SK-N-SH treated with all-trans-retinoic acid at 6 μM for 48 hours (cell line): ENCODE data around the gene NDUFAF2.

ENCODE experiments used
- CSDC2 ChIP-seq: fragments of 250-450 bp; sonication (Bioruptor Pico); IDR thresholded peaks from 2 replicates; pipeline ENCODE4 v1.5.0; 2020; ENCODE audit warnings: mild to moderate bottlenecking, moderate library complexity
- PPARA ChIP-seq: fragments of 250-450 bp; sonication (Bioruptor Pico); IDR thresholded peaks from 2 replicates; pipeline ENCODE4 v1.5.0; 2020; ENCODE audit warnings: mild to moderate bottlenecking, borderline replicate concordance
- SNAI2 ChIP-seq: fragments of 250-450 bp; sonication (Bioruptor Pico); IDR thresholded peaks from 2 replicates; pipeline ENCODE4 v1.5.0; 2020; ENCODE audit warnings: mild to moderate bottlenecking, moderate library complexity
- ZFP3 ChIP-seq: fragments of 250-450 bp; sonication (Bioruptor Pico); IDR thresholded peaks from 2 replicates; pipeline ENCODE4 v1.5.0; 2020; ENCODE audit warnings: mild to moderate bottlenecking, moderate library complexity
- ZNF565 ChIP-seq: fragments of 450-650 bp; formaldehyde crosslinking; conservative IDR thresholded peaks from 2 replicates; pipeline ENCODE4 v1.5.0; 2020; ENCODE audit warnings: low read depth, mild to moderate bottlenecking, moderate library complexity

- TF ChIP-seq CSDC2 (CRISPR knock-in tag) (no peak), ZNF565 (CRISPR knock-in tag) (no peak), PPARA (no peak), ZFP3 (no peak), SNAI2 (no peak)
Measured at GRCh38 chr5:61184708-61185107, 239.7 kb downstream of the NDUFAF2 start.
